IMR-90 (cell line): ENCODE results near the gene CDC34. TPM values are rescaled to one million over a fixed set of nuclear protein-coding genes. Genes with fewer than 3 reads are reported as not detected.
A peak's percentile ranks its signal among the peaks of the same experiment; 100 is the strongest.

ENCODE experiments used
- ATAC-seq: fragments of 200-7000 bp; cut with Tn5 transposase; 2 replicates; pipeline ENCODE4 v1.9.1; 2020; ENCODE audit warnings: low read depth, mild to moderate bottlenecking, moderate library complexity
- BruUV-seq: library from RNA; stranded (reverse); fragments of 400-500 nt; replicated peaks from 2 replicates; lab custom pipeline; 2021; lab: Mats Ljungman, UMichigan
- CTCF ChIA-PET: fragments of 300-600 bp; formaldehyde crosslinking; extraction: SDS; loops from one replicate; lab custom pipeline; 2021; ENCODE audit warnings: antibody characterized with exemption; lab: Yijun Ruan, JAX
- POLR2A ChIA-PET: fragments of 300-600 bp; sonication (Branson Sonifier 250); formaldehyde crosslinking; loops from one replicate; lab custom pipeline; 2022; ENCODE audit warnings: antibody characterized with exemption; ENCODE audit not compliant: unreplicated experiment; lab: Charles Lee
- DNase-seq: peaks from one replicate; pipeline ENCODE4 v3.0.0; 2013
- H2AFZ ChIP-seq: replicated peaks from 2 replicates; pipeline ENCODE3; 2013; ENCODE audit warnings: low read length, mild to moderate bottlenecking; ENCODE audit not compliant: poor library complexity
- H2AK5ac ChIP-seq: 2 replicates; pipeline ENCODE4 v1.6.1; 2013; ENCODE audit warnings: low read depth, low read length, inconsistent platforms
- H2AK9ac ChIP-seq: replicated peaks from 2 replicates; pipeline ENCODE3; 2013; ENCODE audit warnings: mild to moderate bottlenecking, low read depth, low read length, moderate library complexity; ENCODE audit not compliant: poor library complexity
- H2BK120ac ChIP-seq: 2 replicates; pipeline ENCODE4 v1.6.1; 2013; ENCODE audit warnings: low read depth, low read length, inconsistent platforms
- H2BK15ac ChIP-seq: 3 replicates; pipeline ENCODE4 v1.6.1; 2013; ENCODE audit warnings: low read depth, low read length, inconsistent platforms
- H2BK20ac ChIP-seq: 2 replicates; pipeline ENCODE4 v1.6.1; 2013; ENCODE audit warnings: low read depth, mild to moderate bottlenecking, inconsistent platforms, low read length, moderate library complexity
- H2BK5ac ChIP-seq: 2 replicates; pipeline ENCODE4 v1.6.1; 2013; ENCODE audit warnings: mild to moderate bottlenecking, low read depth, low read length, inconsistent platforms; ENCODE audit not compliant: poor library complexity, severe bottlenecking
- H3K14ac ChIP-seq: replicated peaks from 2 replicates; pipeline ENCODE4 v1.6.1; 2013; ENCODE audit warnings: low read depth, low read length, inconsistent platforms
- H3K18ac ChIP-seq: 2 replicates; pipeline ENCODE4 v1.6.1; 2013; ENCODE audit warnings: low read depth, low read length, control low read depth
- H3K23ac ChIP-seq: 2 replicates; pipeline ENCODE4 v1.6.1; 2013; ENCODE audit warnings: low read depth, low read length, inconsistent platforms
- H3K27ac ChIP-seq: 2 replicates; pipeline ENCODE4 v1.5.1; 2013; ENCODE audit warnings: mild to moderate bottlenecking, control low read depth, low read length; ENCODE audit not compliant: insufficient read depth
- H3K27me3 ChIP-seq: 2 replicates; pipeline ENCODE4 v1.6.1; 2013; ENCODE audit warnings: low read length; ENCODE audit not compliant: control insufficient read depth, insufficient read depth
- H3K36me3 ChIP-seq: 2 replicates; pipeline ENCODE4 v1.6.1; 2013; ENCODE audit warnings: low read length, mixed read lengths; ENCODE audit not compliant: control insufficient read depth, insufficient read depth
- H3K4ac ChIP-seq: 2 replicates; pipeline ENCODE4 v1.6.1; 2013; ENCODE audit warnings: low read depth, low read length, inconsistent platforms
- H3K4me1 ChIP-seq: 2 replicates; pipeline ENCODE4 v1.6.1; 2013; ENCODE audit warnings: low read length, mixed read lengths; ENCODE audit not compliant: control insufficient read depth, insufficient read depth
- H3K4me2 ChIP-seq: 2 replicates; pipeline ENCODE4 v1.6.1; 2013; ENCODE audit warnings: low read depth, mild to moderate bottlenecking, control low read depth, low read length, moderate library complexity
- H3K4me3 ChIP-seq: 2 replicates; pipeline ENCODE4 v1.5.1; 2013; ENCODE audit warnings: low read depth, mild to moderate bottlenecking, control low read depth, low read length, moderate library complexity; ENCODE audit not compliant: insufficient read depth
- H3K56ac ChIP-seq: 2 replicates; pipeline ENCODE4 v1.6.1; 2013; ENCODE audit warnings: low read length, inconsistent platforms; ENCODE audit not compliant: insufficient read depth; ENCODE audit errors: extremely low read depth
- H3K79me1 ChIP-seq, 2 experiments: 2 replicates each; pipeline ENCODE4 v1.6.1; 2013; ENCODE audit warnings: low read length in 2 of 2, inconsistent platforms in 1 of 2, low read depth in 1 of 2
- H3K9ac ChIP-seq: 2 replicates; pipeline ENCODE4 v1.6.1; 2013; ENCODE audit warnings: low read depth, low read length, control low read depth
- H3K9me1 ChIP-seq: 2 replicates; pipeline ENCODE4 v1.6.1; 2013; ENCODE audit warnings: low read length, inconsistent platforms; ENCODE audit not compliant: insufficient read depth
- H3K9me3 ChIP-seq: 2 replicates; pipeline ENCODE4 v1.6.1; 2013; ENCODE audit warnings: low read length; ENCODE audit not compliant: control insufficient read depth, insufficient read depth
- H4K20me1 ChIP-seq: 2 replicates; pipeline ENCODE4 v1.6.1; 2013; ENCODE audit warnings: low read length, inconsistent platforms; ENCODE audit not compliant: insufficient read depth
- H4K5ac ChIP-seq: 2 replicates; pipeline ENCODE4 v1.6.1; 2013; ENCODE audit warnings: mild to moderate bottlenecking, low read depth, low read length, control low read depth
- H4K8ac ChIP-seq, 2 experiments: 2 replicates each; pipeline ENCODE4 v1.6.1; 2013; ENCODE audit warnings: low read depth in 2 of 2, low read length in 2 of 2, control low read depth in 1 of 2, inconsistent platforms in 1 of 2
- H4K91ac ChIP-seq: 2 replicates; pipeline ENCODE4 v1.6.1; 2013; ENCODE audit warnings: low read depth, low read length, inconsistent platforms; ENCODE audit not compliant: insufficient read depth
- CHD1 ChIP-seq: IDR thresholded peaks from 2 replicates; pipeline ENCODE4 v1.6.1; 2012; ENCODE audit warnings: low read depth, low read length, improper control_type of control experiment
- ELK1 ChIP-seq: fragments of 150-350 bp; IDR thresholded peaks from 2 replicates; pipeline ENCODE4 v1.6.1; 2016; ENCODE audit warnings: low read depth, mild to moderate bottlenecking, low read length, moderate library complexity, borderline replicate concordance
- FOS ChIP-seq: fragments of 150-350 bp; IDR thresholded peaks from 2 replicates; pipeline ENCODE4 v1.6.1; 2016; ENCODE audit warnings: low read depth, low read length
- MAFK ChIP-seq: IDR thresholded peaks from 2 replicates; pipeline ENCODE4 v1.6.1; 2012; ENCODE audit warnings: low read depth, low read length, improper control_type of control experiment
- NFE2L2 ChIP-seq: fragments of 150-350 bp; IDR thresholded peaks from 2 replicates; pipeline ENCODE4 v1.6.1; 2016; ENCODE audit warnings: low read depth, mild to moderate bottlenecking, low read length
- POLR2A ChIP-seq: IDR thresholded peaks from 2 replicates; pipeline ENCODE4 v1.6.1; 2012; ENCODE audit warnings: mild to moderate bottlenecking, low read depth, low read length
- RCOR1 ChIP-seq: IDR thresholded peaks from 2 replicates; pipeline ENCODE4 v1.6.1; 2012; ENCODE audit warnings: mild to moderate bottlenecking, low read length, improper control_type of control experiment; ENCODE audit not compliant: insufficient replicate concordance
- RFX5 ChIP-seq: IDR thresholded peaks from 2 replicates; pipeline ENCODE4 v1.8.0; 2012; ENCODE audit warnings: low read depth, mild to moderate bottlenecking, low read length, moderate library complexity
- SMC3 ChIP-seq: fragments of 150-350 bp; IDR thresholded peaks from 2 replicates; pipeline ENCODE4 v1.6.1; 2016; ENCODE audit warnings: low read depth, mild to moderate bottlenecking, antibody characterized with exemption, low read length, moderate library complexity
- USF2 ChIP-seq: fragments of 150-350 bp; IDR thresholded peaks from 2 replicates; pipeline ENCODE4 v1.6.1; 2017; ENCODE audit warnings: mild to moderate bottlenecking, antibody characterized with exemption, low read length, low read depth
- WGBS, 2 experiments: methylation state at CpG; one replicate each; pipeline versions ENCODE4 v1.1.5 to v1.1.7; 2013; ENCODE audit warnings: missing lambda C conversion rate in 2 of 2; ENCODE audit not compliant: insufficient read length in 1 of 2; ENCODE audit errors: extremely low coverage in 2 of 2; 5-methylcytosine and 5-hydroxymethylcytosine counted together
- dilution Hi-C: fragments of 300-500 bp; cut with HindIII; formaldehyde crosslinking; loops from one replicate; pipeline ENCODE4 v1.14.3; 2018; ENCODE audit warnings: low sequenced_read_pairs; ENCODE audit not compliant: unreplicated experiment
- in situ Hi-C: fragments of 300-500 bp; cut with MboI; formaldehyde crosslinking; loops from 3 replicates; pipeline ENCODE4 v1.14.3; 2019; ENCODE audit warnings: low sequenced_read_pairs, inconsistent platforms, mixed read lengths
- intact Hi-C: fragments of 100-400 bp; cut with micrococcal nuclease; formaldehyde crosslinking; loops from 2 replicates; pipeline ENCODE4 v1.10.0; 2022
- polyA plus RNA-seq, 3 experiments: library from polyadenylated mRNA; depleted of rRNA; stranded (reverse); fragments of >200 nt; gene quantifications; 2 replicates each; pipeline ENCODE4 v1.2.3, GENCODE V29; 2012; ENCODE audit warnings: low replicate concordance in 1 of 3
- total RNA-seq: library from RNA; depleted of rRNA; stranded (reverse); fragments of >200 nt; gene quantifications from 2 replicates; pipeline ENCODE4 v1.2.3, GENCODE V29; 2012

Gene CDC34
- total and polyA plus RNA-seq, 2 of the 4 experiments (the other 2 are of a cell fraction): 35.7 to 68.9 TPM

- DNase-seq: peak; percentile 36
- H3K56ac ChIP-seq: no peak overlapping the region
- ATAC-seq: no peak
- in situ Hi-C loops (no loop called here), intact Hi-C loops (loop anchor here (2.0 kb wide), 1 partner anchor 22 kb away; no protein-coding TSS in a partner anchor), dilution Hi-C loops (no loop called here)
- H2BK120ac ChIP-seq: no peak overlapping the region
- peaks cover 12% of the 10 kb centered on the region for H3K36me3 ChIP-seq
- H3K18ac ChIP-seq: no peak overlapping the region
- H3K27me3 ChIP-seq: no peaks in the 10 kb centered on the region
- no peak overlapping the region for H2BK20ac ChIP-seq
- ChIA-PET POLR2A (no interaction called here), CTCF (interaction anchor here (0.9 to 1.5 kb wide), 4 partner anchors 11 to 22 kb away, joined by 3 to 11 read pairs (median 4); partner anchors contain the start of gene CDC34)
- H4K20me1 ChIP-seq: peaks cover 10% of the 10 kb centered on the region
- no peak overlapping the region for H3K4me3 ChIP-seq
- no peak overlapping the region for H3K4ac ChIP-seq
- H4K5ac ChIP-seq: no peak overlapping the region; the same call in 1 of the 2 replicates
- peak overlapping the region; percentile 55 for H2AK9ac ChIP-seq
- H3K79me1 ChIP-seq: peaks cover 4 to 43% of the 10 kb centered on the region in 2 experiments
- H3K4me1 ChIP-seq: peaks cover 11% of the 10 kb centered on the region
- H2BK5ac ChIP-seq: peak overlapping the region; percentile 7
- no peak overlapping the region for H3K23ac ChIP-seq
- no peak overlapping the region for H3K4me2 ChIP-seq
- no peaks in the 10 kb centered on the region for H3K9me3 ChIP-seq
- 67% methylated on average over 6 of the region's 30 CpGs; no CpG with 5 or more reads in 1 of the 2 experiments for WGBS, 2 experiments
- no TSS peak for BruUV-seq
- H3K9ac ChIP-seq: no peak overlapping the region
- H3K9me1 ChIP-seq: peaks cover 8% of the 10 kb centered on the region; the same call in 1 of the 2 replicates
- no peak overlapping the region for H2BK15ac ChIP-seq
- no peak overlapping the region; the same call in 1 of the 2 replicates for H2AK5ac ChIP-seq
- no peak overlapping the region for H3K14ac ChIP-seq
- H2AFZ ChIP-seq: peak overlapping the region; percentile 57
- 0 out of 2 replicates have a peak overlapping the region, but pooled peaks have one; percentile 10 for H3K27ac ChIP-seq
- TF ChIP-seq FOS: no peak
- TF ChIP-seq SMC3: no peak
- no peak for TF ChIP-seq NFE2L2
- TF ChIP-seq ELK1: no peak
- no peak for TF ChIP-seq POLR2A
- TF ChIP-seq MAFK: no peak
- TF ChIP-seq CHD1: no peak
- TF ChIP-seq RCOR1: no peak
- no peak for TF ChIP-seq RFX5
- no peak for TF ChIP-seq USF2
- H4K91ac ChIP-seq: no peak overlapping the region
- peak overlapping the region in 1 of 2 experiments; percentile 54; a peak in 1 of 4 replicates for H4K8ac ChIP-seq
These were observed 20.3 kb upstream of the CDC34 start for GRCh38 chr19:511101-511851.
